HG02623 (cell line): ENCODE data around the gene IGSF11.
"Not testable (repeated sequence)": the region's sequence is repeated elsewhere in the genome, so short reads cannot be mapped to it uniquely, and the experiment has no call there.

ENCODE experiments used
- ATAC-seq: cut with Tn5 transposase; IDR thresholded peaks from one replicate; pipeline ENCODE4 v1.9.1; 2021; ENCODE audit warnings: moderate library complexity; ENCODE audit not compliant: unreplicated experiment

The IGSF11 gene, protein sequence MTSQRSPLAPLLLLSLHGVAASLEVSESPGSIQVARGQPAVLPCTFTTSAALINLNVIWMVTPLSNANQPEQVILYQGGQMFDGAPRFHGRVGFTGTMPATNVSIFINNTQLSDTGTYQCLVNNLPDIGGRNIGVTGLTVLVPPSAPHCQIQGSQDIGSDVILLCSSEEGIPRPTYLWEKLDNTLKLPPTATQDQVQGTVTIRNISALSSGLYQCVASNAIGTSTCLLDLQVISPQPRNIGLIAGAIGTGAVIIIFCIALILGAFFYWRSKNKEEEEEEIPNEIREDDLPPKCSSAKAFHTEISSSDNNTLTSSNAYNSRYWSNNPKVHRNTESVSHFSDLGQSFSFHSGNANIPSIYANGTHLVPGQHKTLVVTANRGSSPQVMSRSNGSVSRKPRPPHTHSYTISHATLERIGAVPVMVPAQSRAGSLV

DNA sequence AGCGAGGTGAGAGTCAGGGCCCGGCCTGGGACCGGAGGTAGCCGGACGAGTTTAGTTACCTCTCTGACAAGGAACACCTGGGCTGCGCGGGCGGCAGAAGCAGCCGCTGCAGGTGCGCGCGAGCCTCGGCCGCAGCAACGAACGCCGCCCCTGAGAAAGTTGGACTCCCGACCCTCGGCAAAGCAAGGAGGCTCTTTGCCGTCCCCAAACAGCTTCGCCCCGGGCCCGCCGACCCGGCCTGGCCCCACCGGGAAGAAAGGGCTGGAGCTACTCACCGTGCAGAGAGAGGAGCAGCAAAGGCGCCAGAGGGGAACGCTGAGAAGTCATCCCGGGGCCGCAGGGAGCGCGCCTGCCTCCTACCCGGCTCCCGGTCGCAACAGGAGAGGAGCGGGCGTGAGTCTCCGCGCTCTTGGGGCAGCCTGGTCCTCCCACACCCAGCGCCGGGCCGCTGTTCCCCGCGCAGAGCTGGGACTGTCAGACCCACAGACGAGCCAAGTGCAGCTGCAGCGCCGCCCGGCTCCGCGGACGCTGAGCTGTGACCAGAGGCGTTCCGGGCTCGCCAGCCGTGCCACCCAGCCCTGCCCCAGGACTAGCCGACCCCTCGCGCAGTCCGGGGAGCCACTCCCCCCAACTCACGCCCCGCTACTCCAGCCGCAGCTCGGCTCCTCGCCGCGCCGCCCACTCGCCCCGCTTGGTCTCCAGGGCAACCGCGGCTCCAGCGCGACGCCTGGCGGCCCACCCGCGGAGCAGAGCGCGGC lies at the start of gene IGSF11:
TSS of gene IGSF11 (minus strand) at position 591 of the 758 bp plus-strand sequence. CDS start at position 327, 264 bp downstream.
- ATAC-seq: peak; percentile 94

DNA sequence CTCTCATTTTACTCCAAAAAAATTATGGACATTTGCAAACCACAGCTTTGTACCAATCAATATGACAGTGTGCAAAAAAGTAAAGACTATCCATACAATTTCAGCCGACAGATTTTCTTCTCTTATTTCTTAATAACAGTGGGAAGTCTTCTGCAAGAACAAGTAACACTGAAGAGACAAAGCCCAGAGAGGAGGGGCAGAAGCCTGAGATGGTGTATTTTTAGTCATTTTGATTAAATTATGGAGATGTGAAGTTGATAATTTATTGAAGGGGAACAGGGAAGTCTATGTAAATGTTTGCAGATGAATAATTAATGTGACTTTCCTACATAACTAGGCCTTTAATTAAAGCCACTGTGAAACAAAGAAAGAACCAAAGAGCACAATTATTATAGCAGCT lies 45.7 kb upstream of the IGSF11 start:
- ATAC-seq: no peak

DNA sequence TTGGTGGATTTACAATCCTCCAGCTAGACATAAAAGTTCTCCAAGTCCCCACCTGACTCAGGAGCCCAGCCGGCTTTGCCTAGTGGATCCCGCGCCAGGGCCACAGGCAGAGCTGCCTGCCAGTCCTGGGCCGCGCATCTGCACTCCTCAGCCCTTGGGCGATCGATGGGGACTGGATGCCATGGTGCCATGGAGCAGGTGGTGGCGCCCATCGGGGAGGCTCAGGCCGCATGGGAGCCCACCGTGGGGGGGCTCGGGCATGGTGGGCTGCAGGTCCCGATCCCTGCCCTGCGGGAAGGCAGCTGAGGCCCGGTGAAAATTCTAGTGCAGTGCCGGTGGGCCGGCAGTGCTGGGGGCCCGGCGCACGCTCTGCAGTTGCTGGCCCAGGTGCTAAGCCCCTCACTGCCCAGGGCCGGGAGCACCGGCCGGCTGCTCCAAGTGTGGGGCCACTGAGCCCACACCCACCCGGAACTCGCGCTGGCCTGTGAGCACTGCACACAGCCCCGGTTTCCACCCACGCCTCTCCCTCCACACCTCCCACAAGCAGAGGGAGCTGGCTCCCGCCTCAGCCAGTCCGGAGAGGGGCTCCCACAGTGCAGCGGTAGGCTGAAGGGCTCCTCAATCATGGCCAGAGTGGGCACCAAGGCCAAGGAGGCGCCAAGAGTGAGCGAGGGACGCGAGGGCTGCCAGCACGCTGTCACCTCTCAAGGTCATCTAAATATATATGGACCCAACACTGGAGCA lies 38.8 kb upstream of the IGSF11 start:
- ATAC-seq: no peak

DNA sequence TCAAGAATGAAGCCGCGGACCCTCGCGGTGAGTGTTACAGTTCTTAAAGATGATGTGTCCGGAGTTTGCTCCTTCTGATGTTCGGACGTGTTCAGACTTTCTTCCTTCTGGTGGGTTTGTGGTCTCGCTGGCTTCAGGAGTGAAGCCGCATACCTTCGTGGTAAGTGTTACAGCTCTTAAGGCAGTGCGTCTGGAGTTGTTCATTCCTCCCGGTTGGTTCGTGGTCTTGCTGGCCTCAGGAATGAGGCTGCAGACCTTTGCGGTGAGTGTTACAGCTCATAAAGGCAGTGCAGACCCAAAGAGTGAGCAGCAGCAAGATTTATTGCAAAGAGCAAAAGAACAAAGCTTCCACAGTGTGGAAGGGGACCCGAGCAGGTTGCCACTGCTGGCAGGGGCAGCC lies 37.8 kb upstream of the IGSF11 start:
- not testable (repeated sequence) for ATAC-seq

DNA sequence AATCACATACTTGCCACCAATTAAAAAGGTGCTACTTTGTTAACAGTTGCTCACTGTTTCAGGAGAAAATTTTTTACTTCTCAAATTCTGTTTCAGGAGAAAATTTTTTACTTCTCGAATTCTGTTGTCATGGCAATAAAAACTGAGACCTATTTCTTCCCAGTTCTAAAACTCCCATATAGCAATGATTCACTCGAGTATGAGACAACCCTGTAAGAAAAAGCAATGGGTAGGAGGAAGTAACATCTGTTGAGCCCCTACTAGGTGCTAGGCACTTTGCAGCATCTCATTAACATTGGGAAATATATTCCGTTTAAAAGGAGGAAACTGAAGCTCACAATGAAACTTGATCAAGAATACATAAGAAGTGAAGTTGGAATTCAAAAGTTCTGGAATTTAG lies 35.1 kb upstream of the IGSF11 start:
- ATAC-seq: no peak

DNA sequence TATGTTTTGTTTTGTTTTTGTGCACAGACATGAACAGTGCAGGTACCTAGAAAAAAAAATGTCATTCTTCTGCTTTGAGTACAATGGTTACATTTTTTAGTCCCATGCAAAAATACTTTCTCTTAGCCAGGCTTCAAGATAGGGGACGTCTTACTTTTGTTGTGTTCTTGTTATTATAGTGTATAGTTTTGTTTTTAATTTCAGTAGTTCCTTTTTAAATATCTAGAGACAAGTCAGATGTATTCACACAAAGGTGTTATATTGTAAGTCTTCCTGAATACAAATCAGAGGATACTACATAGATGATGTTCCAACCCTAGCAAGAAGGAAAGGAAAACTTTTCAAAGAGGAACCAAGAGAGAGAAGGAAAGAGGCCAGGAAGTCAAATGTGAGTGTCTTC lies 28.8 kb upstream of the IGSF11 start:
- ATAC-seq: no peak

DNA sequence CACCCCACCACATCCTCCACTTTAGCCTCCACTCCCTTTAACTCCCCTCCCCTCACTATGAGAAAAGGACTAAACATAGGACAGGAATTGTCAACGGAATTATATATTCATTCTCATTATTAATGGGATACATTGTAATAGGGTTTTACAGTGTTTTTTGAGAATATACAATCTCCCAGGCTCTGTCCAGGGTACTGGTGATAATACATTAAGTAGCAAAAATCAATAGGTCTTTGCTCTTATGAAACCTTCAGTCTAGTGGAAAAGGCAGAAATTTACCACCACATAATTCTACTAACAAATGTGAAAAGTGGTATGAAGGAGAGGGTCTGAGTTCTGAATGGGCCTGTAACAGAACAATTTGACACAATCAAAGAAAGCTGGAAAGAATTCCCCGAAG lies 28.2 kb upstream of the IGSF11 start:
- ATAC-seq: no peak

DNA sequence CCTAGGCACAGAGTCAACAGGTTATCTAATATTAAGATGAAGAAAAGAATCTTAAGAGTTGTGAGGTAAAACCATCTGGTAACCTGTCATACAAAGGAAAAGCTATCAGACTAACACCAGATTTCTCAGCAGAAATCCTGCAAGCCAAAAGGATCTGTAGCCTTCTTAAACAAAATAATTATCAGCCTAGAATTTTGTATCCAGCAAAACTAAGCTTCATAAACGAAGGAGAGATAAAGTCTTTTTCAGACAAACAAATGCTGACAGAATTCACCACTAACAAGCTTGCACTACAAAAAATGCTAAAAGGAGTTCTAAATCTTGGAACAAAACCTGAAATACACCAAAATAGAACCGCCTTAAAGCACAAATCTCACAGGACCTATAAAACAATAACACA lies 9.9 kb upstream of the IGSF11 start:
- ATAC-seq: no peak

DNA sequence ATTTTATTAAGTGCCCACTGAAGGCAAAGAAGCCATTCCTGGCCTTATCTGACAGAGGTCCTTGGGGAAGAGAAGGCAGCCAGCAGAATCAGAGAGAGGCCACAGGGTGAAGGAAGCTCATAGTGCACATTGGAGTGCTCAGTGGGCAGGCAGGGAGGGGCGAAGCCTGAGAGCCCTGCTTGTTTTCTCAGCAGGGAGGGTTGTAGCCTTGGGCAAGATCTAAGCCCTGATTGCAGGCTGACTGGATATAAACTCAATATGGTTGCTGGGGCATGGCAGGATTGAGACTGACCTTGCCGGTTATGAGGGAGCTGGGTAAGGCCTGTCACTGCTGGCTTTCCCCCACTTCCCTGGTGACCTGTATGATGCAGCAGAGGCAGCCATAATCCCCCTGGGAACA lies 7.5 kb upstream of the IGSF11 start:
- no peak for ATAC-seq

DNA sequence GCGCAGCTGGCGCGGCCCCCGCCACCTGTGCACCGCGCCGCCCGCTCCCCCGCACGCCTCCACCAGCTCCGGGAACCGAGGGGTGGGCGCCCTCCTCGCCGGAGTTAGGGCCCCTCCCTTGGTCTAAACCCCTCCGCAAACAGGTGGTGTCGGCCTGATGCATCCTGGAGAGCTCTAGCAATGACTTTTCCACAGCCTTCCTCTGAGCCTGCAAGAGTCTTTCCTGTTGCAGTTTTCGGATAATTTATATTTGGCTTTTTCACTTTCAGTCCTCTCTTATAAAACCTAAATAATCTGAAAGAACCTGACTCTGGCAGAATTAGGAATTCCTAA lies 334 bp upstream of the IGSF11 start:
- no peak for ATAC-seq

DNA sequence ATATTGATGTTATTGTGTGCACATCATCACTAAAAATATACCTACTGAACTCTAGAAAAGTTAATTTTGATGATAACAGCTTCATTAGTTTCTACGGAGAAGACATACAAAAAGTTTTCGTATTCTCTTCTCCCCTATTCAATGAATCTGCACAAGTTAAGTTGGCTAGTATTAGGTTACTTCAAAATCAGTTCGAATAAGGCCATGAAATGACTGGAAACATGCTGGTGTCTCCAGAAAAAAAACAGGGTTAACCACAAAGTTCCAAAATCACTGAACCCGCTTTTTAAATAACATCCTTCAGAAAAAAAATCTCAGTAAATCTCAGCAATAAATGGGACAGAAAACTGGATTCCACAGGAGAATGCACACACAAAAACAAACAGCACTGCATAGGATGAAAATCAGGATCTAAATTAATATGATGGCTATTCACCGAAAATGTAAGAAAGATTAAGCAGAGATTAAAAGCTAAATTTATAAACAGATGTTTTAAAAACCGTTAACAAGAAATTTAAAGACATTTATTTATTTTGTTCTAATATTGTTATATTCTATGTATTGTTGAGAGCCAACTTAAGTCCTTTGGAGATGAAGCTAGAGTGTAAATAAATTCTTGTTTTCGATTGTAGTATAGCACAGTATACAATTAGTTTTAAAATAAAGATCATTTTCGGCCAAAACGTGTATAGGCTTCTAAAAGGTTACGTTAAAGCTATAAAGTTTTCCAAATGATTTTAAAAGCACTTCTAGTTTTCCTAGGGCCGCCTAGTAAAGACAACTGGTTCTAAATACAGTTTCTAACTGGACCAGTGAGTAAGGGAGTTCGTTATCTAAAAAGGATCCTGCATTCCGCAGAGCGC lies 1.0 kb downstream of the IGSF11 start:
- no peak for ATAC-seq

DNA sequence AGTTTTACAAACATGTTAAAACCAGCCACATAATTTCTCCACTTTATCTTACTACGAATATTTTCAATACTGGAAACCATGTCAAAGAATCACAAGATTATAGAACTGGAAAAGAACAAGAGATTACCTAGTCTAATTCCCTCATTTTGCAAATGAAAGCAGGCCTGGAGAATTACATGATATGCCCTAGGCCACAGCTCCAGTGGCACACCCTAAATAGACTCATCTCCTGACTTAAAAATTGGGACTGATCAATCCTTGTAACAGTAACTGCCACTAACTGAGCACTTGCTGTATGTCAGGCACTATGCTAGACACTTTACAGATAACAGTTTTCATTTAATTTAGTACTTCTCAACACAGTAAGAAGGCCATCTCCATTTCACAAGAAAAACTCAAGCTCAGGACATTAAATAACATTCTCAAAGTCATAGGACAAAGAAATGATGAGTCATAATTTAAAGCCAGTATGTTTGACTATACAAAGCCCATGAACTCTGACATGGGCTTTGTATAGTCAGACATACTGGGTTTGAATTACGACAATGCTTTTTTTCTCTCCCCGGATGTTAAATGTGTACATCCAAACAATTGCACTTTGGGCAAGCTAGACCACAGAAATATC lies 9.4 kb downstream of the IGSF11 start:
- ATAC-seq: no peak

DNA sequence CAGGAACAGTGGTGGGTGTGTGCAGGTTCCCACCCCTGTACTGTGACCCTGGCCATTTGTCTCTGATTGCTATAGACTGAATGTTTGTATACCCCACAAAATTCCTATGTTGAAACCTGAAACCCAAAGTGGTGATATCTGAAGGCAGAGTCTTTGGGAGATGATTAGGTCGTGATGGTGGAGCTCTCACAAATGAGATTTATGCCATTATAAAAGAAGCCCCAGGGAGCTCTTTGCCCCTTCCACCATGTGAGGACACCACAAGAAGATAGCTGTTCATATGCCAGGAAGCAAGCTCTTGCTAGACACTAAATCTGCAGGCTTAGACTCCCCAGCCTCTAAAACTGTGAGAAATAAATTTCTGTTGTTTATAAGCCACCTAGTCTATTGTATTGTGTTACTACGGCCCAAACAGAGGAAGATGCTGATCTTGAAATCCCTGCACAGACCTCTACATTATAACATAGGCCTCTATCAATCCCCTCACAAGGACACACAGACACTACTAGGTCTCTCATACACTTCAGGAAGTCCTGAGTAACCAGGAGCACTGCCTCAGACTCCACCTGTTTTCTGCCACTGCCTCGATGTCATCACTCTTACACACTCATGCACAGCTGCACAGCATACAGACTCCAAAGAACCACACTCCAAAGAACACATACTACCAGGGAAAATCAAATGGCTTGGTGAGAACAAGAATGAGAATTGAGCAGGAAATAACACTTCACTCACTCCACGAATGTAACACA lies 14.7 kb downstream of the IGSF11 start:
- ATAC-seq: no peak

DNA sequence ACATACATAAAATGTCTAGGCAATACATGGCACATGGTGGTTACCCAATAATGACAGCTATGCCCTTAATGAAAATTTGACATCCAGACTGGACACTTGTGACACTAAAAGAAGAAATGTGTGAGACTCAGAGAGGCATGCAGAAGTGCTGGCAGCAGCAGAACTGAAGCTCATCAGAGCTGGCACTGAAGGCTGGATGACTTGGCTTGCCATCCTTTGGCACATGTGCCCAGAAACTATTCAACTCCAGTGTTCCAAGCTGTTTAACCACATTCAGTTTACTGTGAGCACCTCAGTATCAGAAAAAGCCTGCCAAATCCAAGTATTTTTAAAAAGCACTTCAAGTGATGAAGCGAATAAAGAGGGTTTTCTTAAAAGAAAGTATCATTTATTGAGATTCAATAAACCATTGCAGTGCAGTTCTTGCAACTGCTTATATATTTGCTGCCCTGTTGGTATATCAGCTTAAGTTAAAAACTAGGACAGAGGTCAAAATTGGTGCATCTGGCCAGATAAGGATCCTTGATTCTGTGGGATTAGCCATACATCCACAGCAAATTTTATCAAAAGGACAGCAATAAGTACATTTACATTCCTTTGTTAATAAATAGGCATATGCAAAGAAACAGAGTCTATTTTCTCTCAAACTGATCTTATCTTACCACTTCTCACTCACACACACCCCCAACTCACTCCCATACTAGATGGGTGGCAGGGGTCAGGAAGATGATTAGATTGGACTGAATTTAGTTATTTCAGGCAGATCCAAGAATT lies 15.8 kb downstream of the IGSF11 start:
- ATAC-seq: no peak

DNA sequence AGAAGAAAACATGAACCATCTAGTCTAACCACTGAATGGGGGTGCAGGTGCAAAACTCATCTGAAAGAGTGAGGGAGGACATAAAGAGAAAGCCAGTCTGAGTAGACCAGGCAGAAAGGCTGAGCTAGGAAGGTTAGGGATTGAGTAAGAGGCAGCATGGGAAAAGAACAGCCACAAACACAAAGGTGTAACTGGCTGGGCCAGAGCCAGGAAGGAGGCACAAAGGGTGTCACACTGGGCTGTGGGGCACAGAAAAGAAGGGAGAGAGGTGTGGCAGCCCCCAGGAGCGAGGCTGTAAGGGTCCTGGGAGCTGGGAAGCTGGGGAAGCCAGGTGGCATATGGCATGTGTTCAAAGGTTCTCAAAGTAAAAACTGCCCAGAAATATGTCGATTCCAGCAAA lies 18.7 kb downstream of the IGSF11 start:
- ATAC-seq: no peak

DNA sequence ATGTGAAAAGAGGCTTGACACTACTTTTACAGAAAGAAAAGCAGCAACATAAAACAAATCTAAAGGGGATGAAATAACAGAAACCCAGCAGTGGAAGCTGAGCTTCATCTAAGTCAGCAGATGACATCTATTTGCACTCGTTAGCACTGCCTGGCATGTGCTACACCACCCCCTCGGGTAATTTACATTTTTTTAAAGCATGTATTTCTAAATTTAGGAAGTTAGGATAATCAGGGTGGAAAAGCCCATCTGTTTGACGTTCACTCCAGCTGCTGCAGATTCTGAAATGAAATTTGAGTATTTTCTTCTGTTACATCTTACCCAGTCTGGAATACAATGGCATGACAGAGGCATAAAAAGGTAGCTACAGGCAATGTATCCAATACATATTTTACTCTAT lies 20.7 kb downstream of the IGSF11 start:
- ATAC-seq: no peak

DNA sequence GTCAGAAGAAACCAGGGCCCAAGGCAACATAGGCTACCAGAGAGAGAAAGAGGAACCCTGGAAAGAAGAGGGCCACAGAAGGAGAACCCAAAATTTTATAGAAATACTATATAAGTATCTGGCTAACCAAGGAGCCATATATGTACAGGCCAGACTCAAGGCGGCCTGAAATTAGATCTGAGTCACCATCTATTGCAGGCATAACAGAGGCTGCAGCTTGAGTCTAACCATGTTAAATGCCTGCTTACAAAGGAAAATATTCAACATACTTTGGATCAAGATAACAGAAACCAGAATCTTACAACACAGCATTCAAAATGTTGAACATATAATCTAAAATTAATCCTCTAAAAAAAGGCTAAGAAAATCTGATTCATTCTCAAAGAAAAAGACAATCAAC lies 23.1 kb downstream of the IGSF11 start:
- no peak for ATAC-seq

DNA sequence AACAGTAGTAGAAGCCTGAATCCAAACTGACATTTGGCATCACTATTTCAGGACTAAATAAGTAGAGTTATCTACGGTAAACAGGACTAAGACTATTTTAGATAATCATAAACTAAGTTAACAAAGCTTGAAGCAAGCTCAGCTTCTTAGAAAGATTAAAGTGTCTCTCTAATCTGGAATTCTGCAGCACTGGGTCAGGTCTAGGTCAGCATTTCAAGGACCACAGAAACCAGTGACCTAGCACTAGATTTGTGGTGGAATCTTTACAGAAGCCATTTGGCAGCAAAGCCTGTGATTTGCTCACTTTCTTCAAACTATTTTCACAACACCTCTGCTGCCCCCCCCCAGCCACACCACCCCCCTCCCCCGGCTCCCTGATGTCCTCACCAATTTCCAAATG lies 37.5 kb downstream of the IGSF11 start:
- no peak for ATAC-seq

DNA sequence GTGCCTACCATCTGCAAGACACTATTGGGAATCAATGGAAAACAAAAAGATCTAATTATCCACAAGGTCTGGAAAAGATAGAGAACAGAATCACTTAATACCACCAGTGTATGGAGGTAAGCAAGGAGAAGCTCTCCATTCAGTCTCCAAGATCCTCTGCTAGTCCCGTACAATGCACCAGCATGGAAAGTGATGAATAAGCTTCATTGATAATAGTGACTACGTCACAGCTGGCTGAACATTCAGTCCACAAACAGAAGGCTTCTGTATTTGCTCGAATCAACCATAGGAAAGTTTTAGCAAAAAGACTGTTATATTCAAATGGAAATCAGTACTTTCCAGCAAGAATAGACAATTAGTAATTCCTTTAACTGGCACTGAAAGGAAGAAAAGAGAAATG lies 42.9 kb downstream of the IGSF11 start:
- no peak for ATAC-seq
